HG03521 (cell line): ENCODE data around the gene MCF2L.

Experiments used
- ATAC-seq: cut with Tn5 transposase; IDR thresholded peaks from one replicate; pipeline ENCODE4 v1.9.1; 2021; ENCODE audit warnings: mild to moderate bottlenecking, moderate library complexity; ENCODE audit not compliant: unreplicated experiment

The MCF2L gene

GRCh38 chr13:113139577-113139976 lies 170.6 kb downstream of the MCF2L start:
- no peak for ATAC-seq

GRCh38 chr13:113140677-113141600 lies 171.9 kb downstream of the MCF2L start:
- ATAC-seq: no peak

- ATAC-seq: no peak
Observed at GRCh38 chr13:113141601-113141970, 172.6 kb downstream of the MCF2L start.

DNA sequence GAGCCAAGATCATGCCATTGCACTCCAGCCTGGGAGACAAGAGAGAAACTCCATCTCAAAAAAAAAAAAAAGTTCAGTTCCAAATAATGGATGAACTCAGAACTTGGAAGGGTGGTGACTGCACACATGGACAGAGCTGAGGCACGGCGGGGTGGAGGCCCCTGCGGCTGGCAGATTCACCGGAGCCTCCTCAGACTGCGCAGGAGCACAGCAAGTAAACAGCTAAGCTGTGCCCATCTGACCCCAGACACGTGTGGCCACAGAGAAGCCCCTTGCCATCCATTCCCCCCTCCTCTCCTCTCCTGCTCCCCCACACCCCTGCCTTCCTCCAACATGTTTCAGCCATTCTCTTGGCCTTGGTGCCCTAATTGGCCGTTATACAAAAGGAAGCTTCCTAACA lies 173.9 kb downstream of the MCF2L start:
- no peak for ATAC-seq

DNA sequence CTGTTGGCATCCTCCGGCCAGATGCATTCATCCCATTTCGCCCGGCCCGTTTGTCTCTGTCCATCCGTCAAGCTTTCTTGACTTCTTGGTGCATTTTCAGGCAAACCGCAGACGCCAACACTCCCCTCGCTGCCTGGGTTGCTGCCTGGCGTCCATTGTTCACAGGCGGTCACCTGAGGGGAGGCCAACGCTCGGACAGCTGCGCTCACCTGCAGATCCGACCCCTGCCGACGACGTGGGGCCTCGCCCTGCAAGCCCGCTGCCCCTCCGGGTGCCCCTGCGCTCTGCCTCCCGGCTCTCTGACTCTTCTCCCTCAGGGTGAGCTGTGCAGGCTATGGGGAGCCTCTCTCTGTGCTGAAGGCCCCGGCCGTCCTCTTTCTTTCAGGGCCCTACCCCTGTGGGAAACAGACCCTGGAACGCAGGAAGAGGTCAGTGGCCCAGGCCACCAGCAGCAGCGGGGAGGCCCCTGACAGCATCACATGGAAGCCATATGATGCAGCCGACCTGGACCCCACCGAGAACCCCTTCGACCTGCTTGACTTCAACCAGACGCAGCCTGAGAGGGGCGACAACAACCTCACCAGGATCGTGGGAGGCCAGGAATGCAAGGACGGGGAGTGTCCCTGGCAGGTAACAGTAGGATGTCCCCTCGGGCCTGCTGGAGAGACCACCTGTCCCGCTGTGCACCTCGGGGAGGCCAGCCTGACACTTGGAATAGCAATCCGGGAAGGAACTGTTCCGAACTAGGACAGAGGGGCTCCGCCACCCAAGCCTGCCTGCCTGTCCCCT lies 174.6 kb downstream of the MCF2L start:
- ATAC-seq: no peak

- ATAC-seq: no peak
Observed at GRCh38 chr13:113144255-113144629, 175.2 kb downstream of the MCF2L start.

DNA sequence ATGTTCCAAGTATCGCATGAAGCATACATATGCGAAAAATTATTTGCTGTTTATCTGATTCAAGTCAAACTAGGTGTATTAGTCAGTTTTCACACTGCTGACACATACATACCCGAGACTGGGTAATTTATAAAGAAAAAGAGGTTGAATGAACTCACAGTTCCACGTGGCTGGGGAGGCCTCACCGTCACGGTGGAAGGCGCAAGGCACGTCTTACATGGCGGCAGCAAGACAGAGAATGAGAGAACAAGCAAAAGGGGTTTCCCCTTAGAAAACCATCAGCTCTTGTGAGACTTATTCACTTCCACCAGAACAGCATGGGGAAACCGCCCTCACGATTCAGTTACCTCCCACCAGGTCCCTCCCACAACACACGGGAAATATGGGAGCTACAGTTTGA lies 176.5 kb downstream of the MCF2L start:
- no peak for ATAC-seq

GRCh38 chr13:113145911-113146598 lies 177.0 kb downstream of the MCF2L start:
- no peak for ATAC-seq

DNA sequence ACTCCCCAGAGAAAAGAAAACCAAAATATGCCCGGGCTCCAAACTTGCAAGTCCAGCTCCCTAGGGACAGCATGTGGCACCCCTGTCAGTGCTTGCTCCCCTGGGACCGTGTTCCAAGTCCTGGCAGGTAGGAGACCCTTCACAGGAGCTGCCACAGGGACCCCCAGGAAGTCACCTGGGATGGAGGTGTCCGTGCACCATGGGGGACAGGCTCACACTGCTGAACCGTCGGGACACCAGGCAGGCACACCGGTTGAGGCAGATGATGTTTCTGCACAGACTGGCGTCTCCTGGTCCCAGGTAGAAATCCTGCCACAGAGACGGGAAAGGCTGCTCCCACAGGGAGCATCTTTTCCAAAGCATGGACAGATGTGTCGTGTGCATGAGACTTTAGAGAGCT lies 177.7 kb downstream of the MCF2L start:
- no peak for ATAC-seq

- no peak for ATAC-seq
Observed at GRCh38 chr13:113147206-113147605, 178.2 kb downstream of the MCF2L start.

DNA sequence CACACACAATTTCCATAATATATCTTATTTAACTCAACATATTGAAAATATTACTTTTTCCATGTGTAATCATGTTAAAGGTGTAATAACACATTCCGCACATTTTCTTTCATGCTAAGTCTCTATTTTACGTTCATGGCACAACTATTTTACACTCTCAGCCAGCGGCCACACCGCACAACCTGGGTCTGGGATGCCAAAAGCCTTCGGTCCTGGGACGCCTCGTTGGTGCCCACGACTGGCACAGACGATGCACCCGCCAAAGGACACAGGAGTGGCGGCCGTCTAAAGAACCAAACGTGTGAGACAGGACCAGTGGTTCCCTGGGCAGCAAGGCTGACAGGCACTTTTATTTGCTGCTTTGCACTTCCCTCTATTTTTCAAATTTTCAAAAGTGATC lies 179.4 kb downstream of the MCF2L start:
- ATAC-seq: no peak

DNA sequence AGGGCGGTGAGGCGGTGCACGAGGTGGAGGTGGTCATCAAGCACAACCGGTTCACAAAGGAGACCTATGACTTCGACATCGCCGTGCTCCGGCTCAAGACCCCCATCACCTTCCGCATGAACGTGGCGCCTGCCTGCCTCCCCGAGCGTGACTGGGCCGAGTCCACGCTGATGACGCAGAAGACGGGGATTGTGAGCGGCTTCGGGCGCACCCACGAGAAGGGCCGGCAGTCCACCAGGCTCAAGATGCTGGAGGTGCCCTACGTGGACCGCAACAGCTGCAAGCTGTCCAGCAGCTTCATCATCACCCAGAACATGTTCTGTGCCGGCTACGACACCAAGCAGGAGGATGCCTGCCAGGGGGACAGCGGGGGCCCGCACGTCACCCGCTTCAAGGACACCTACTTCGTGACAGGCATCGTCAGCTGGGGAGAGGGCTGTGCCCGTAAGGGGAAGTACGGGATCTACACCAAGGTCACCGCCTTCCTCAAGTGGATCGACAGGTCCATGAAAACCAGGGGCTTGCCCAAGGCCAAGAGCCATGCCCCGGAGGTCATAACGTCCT lies 180.0 kb downstream of the MCF2L start:
- ATAC-seq: no peak
